K562 (cell line): ENCODE measurements around the gene ZSWIM8. TPM values are rescaled to one million over a fixed set of nuclear protein-coding genes. Genes with fewer than 3 reads are reported as not detected.
A peak's percentile ranks its signal among the peaks of the same experiment; 100 is the strongest.

ENCODE experiments used
- BRD4 ChIP-seq: fragments of 200-600 bp; sonication (generic); IDR thresholded peaks from 2 replicates; pipeline ENCODE4 v1.6.1; 2017; ENCODE audit warnings: inconsistent platforms
- CHD1 ChIP-seq: fragments of 200-600 bp; sonication (generic); IDR thresholded peaks from one replicate; pipeline ENCODE4 v1.6.1; 2012; ENCODE audit warnings: mild to moderate bottlenecking, moderate library complexity, low read length, inconsistent platforms
- FOSL1 ChIP-seq: fragments of 200-800 bp; sonication (Bioruptor generic); conservative IDR thresholded peaks from 2 replicates; pipeline ENCODE4 v1.6.1; 2016; ENCODE audit warnings: missing genetic modification characterization, missing compliant biosample characterization
- FOXA1 ChIP-seq: fragments of 450-650 bp; IDR thresholded peaks from 2 replicates; pipeline ENCODE4 v1.6.1; 2016; ENCODE audit warnings: mild to moderate bottlenecking, borderline replicate concordance
- HDAC3 ChIP-seq: fragments of 450-650 bp; IDR thresholded peaks from 2 replicates; pipeline ENCODE4 v1.6.1; 2018; ENCODE audit warnings: borderline replicate concordance, mild to moderate bottlenecking, moderate library complexity; ENCODE audit not compliant: partially characterized antibody
- HDGF ChIP-seq: fragments of 450-650 bp; IDR thresholded peaks from 2 replicates; pipeline ENCODE4 v1.6.1; 2016
- HES1 ChIP-seq: fragments of 450-650 bp; IDR thresholded peaks from 2 replicates; pipeline ENCODE4 v1.6.1; 2016; ENCODE audit warnings: low read depth, mild to moderate bottlenecking, moderate library complexity
- NR2C2 ChIP-seq, 2 experiments: fragments of 200-800 bp in 1 of 2; sonication (Bioruptor generic) in 1 of 2; sonication (generic) in 1 of 2; formaldehyde crosslinking in 1 of 2; IDR thresholded peaks; 2 replicates each; pipeline versions ENCODE4 v1.6.1 to v1.8.0; 2016 to 2022; ENCODE audit warnings: mild to moderate bottlenecking in 1 of 2, missing compliant biosample characterization in 1 of 2, missing genetic modification characterization in 1 of 2, missing genetic modification reagents in 1 of 2
- RREB1 ChIP-seq: fragments of 250-450 bp; sonication (Bioruptor Pico); IDR thresholded peaks from 2 replicates; pipeline ENCODE4 v1.4.0; 2020
- SAFB ChIP-seq: fragments of 200-400 bp; formaldehyde crosslinking; IDR thresholded peaks from 2 replicates; pipeline ENCODE4 v1.6.1; 2017; ENCODE audit warnings: low read depth, low read length, borderline replicate concordance
- SMC3 ChIP-seq: conservative IDR thresholded peaks from 2 replicates; pipeline ENCODE4 v1.6.1; 2011; ENCODE audit warnings: low read depth, low read length, improper control_type of control experiment; ENCODE audit not compliant: insufficient read depth
- THAP7 ChIP-seq: fragments of 250-450 bp; sonication (Bioruptor Pico); IDR thresholded peaks from 2 replicates; pipeline ENCODE4 v1.5.0; 2021
- ZBTB12 ChIP-seq: fragments of 250-450 bp; sonication (Bioruptor Pico); IDR thresholded peaks from 2 replicates; pipeline ENCODE4 v1.4.0; 2020
- ZNF12 ChIP-seq: sonication (generic); formaldehyde crosslinking; IDR thresholded peaks from 2 replicates; pipeline ENCODE4 v1.4.0; 2020; ENCODE audit warnings: mild to moderate bottlenecking, missing genetic modification reagents
- ZNF217 ChIP-seq: sonication (generic); formaldehyde crosslinking; IDR thresholded peaks from 2 replicates; pipeline ENCODE4 v1.8.0; 2022; ENCODE audit warnings: mild to moderate bottlenecking, missing genetic modification reagents
- ZNF740 ChIP-seq, 3 experiments: fragments of 200-800 bp in 1 of 3; sonication (Bioruptor generic) in 1 of 3; sonication (generic) in 1 of 3; formaldehyde crosslinking in 1 of 3; IDR thresholded peaks; 2 replicates each; pipeline versions ENCODE4 v1.6.1 to v1.8.0; 2016 to 2022; ENCODE audit warnings: mild to moderate bottlenecking in 2 of 3, missing compliant biosample characterization in 2 of 3, missing genetic modification characterization in 2 of 3, missing genetic modification reagents in 1 of 3
- ZSCAN32 ChIP-seq: fragments of 450-650 bp; formaldehyde crosslinking; IDR thresholded peaks from 2 replicates; pipeline ENCODE4 v1.4.0; 2020; ENCODE audit warnings: mild to moderate bottlenecking, moderate library complexity
- polyA plus RNA-seq, 8 experiments: library from polyadenylated mRNA; depleted of rRNA in 4 of 8; stranded (reverse) in 5 of 8; unstranded in 3 of 8; fragments of >200 nt; fragmentation: Nextera tagmentation in 2 of 8; fragmentation: Illumina TruSeq in 1 of 8; extraction: Ambion mirVana in 2 of 8; extraction: Trizol in 1 of 8; gene quantifications; 2 replicates each; pipeline versions ENCODE4 v1.2.1 to v1.2.3, GENCODE V29; 2011 to 2014; ENCODE audit warnings: inconsistent platforms in 1 of 8, missing spikeins in 1 of 8
- total RNA-seq, 7 experiments: library from RNA; depleted of rRNA in 6 of 7; stranded (reverse); fragments of >200 nt in 6 of 7; fragmentation: Illumina TruSeq in 2 of 7; extraction: Trizol in 2 of 7; gene quantifications; 2 replicates each; pipeline versions ENCODE4 v1.2.1 to v1.2.3, GENCODE V29; 2011 to 2021; ENCODE audit warnings: low replicate concordance in 1 of 7

ZSWIM8 gene
- total and polyA plus RNA-seq, 9 of the 15 experiments (the other 6 are each of a cell fraction or from before 2014, with no cell fraction given) = 5.6 to 47.8 (median 26.7) TPM

GRCh38 chr10:73773152-73773879 is 12.1 kb upstream of the ZSWIM8 start (continued):
- TF ChIP-seq ZNF740 (CRISPR knock-in tag; IDR thresholded peaks at IDR 0.05) = no peak
- TF ChIP-seq ZNF740 (tag; IDR thresholded peaks at IDR 0.05) = no peak
- no peak for TF ChIP-seq FOXA1
- no peak for TF ChIP-seq ZNF12 (CRISPR knock-in tag)
- no peak for TF ChIP-seq FOSL1 (tag)
- no peak for TF ChIP-seq HDAC3
- no peak for TF ChIP-seq ZSCAN32 (CRISPR knock-in tag)
- no peak for TF ChIP-seq RREB1 (CRISPR knock-in tag)
- TF ChIP-seq NR2C2 (CRISPR knock-in tag; IDR thresholded peaks at IDR 0.05) = no peak
- TF ChIP-seq NR2C2 (tag; IDR thresholded peaks at IDR 0.05) = no peak
- TF ChIP-seq BRD4 = no peak
- TF ChIP-seq SMC3 = no peak
- no peak for TF ChIP-seq ZNF217 (CRISPR knock-in tag)
- TF ChIP-seq HDGF = no peak
- peak; percentile 23 for TF ChIP-seq CHD1
- no peak for TF ChIP-seq THAP7 (CRISPR knock-in tag)
- no peak for TF ChIP-seq ZBTB12
- no peak for TF ChIP-seq SAFB
- TF ChIP-seq HES1 = no peak
